DND-41 (cell line): ENCODE data around the gene EPS15.

Experiments
- ATAC-seq: fragments of 200-7000 bp; cut with Tn5 transposase; 3 replicates; pipeline ENCODE4 v1.9.1; 2021; ENCODE audit warnings: low read depth; ENCODE audit not compliant: insufficient read depth
- DNase-seq: peaks from one replicate; pipeline ENCODE4 v3.0.0-alpha.2; 2020
- H2AFZ ChIP-seq: 2 replicates; pipeline ENCODE4 v1.6.0; 2012; ENCODE audit warnings: low read depth, low read length
- H3K27ac ChIP-seq: 2 replicates; pipeline ENCODE4 v1.5.1; 2012; ENCODE audit warnings: low read length, inconsistent platforms
- H3K27me3 ChIP-seq: fragments of 200-600 bp; sonication (generic); 2 replicates; pipeline ENCODE4 v1.6.0; 2012; ENCODE audit warnings: low read length, mild to moderate bottlenecking, inconsistent platforms; ENCODE audit not compliant: insufficient read depth, poor library complexity
- H3K36me3 ChIP-seq: 2 replicates; pipeline ENCODE4 v1.5.1; 2012; ENCODE audit warnings: low read length, inconsistent platforms; ENCODE audit not compliant: insufficient read depth
- H3K4me1 ChIP-seq: 2 replicates; pipeline ENCODE4 v1.5.1; 2012; ENCODE audit warnings: mild to moderate bottlenecking, low read length; ENCODE audit not compliant: insufficient read depth
- H3K4me2 ChIP-seq: 2 replicates; pipeline ENCODE4 v1.6.0; 2012; ENCODE audit warnings: mild to moderate bottlenecking, moderate library complexity, low read length, inconsistent platforms; ENCODE audit not compliant: insufficient read depth
- H3K4me3 ChIP-seq, 2 experiments: fragments of 200-600 bp in 1 of 2; shearing (Covaris generic) in 1 of 2; 2 replicates each; pipeline ENCODE4 v1.5.1; 2012 to 2016; ENCODE audit warnings: inconsistent platforms in 2 of 2, low read length in 2 of 2, mild to moderate bottlenecking in 2 of 2, low read depth in 1 of 2, moderate library complexity in 1 of 2
- H3K79me2 ChIP-seq: 2 replicates; pipeline ENCODE4 v1.6.0; 2012; ENCODE audit warnings: low read length, inconsistent platforms; ENCODE audit not compliant: insufficient read depth
- H3K9ac ChIP-seq: 2 replicates; pipeline ENCODE4 v1.6.0; 2012; ENCODE audit warnings: low read depth, mild to moderate bottlenecking, inconsistent platforms, low read length, moderate library complexity
- H3K9me3 ChIP-seq: 2 replicates; pipeline ENCODE4 v1.5.1; 2012; ENCODE audit warnings: low read length, moderate library complexity, mild to moderate bottlenecking, inconsistent platforms; ENCODE audit not compliant: insufficient read depth, severe bottlenecking
- H4K20me1 ChIP-seq: 2 replicates; pipeline ENCODE4 v1.6.0; 2012; ENCODE audit warnings: low read length; ENCODE audit not compliant: insufficient read depth
- CTCF ChIP-seq: IDR thresholded peaks from 2 replicates; pipeline ENCODE4 v1.5.1; 2012; ENCODE audit warnings: borderline replicate concordance, low read length, moderate library complexity, mild to moderate bottlenecking; ENCODE audit not compliant: poor library complexity, severe bottlenecking; ENCODE audit errors: extremely low read depth
- EZH2 ChIP-seq: IDR thresholded peaks from 3 replicates; pipeline ENCODE4 v1.6.1; 2012; ENCODE audit warnings: borderline replicate concordance, low read depth, mild to moderate bottlenecking, moderate library complexity, low read length, inconsistent platforms; ENCODE audit not compliant: severe bottlenecking

The EPS15 gene

DNA sequence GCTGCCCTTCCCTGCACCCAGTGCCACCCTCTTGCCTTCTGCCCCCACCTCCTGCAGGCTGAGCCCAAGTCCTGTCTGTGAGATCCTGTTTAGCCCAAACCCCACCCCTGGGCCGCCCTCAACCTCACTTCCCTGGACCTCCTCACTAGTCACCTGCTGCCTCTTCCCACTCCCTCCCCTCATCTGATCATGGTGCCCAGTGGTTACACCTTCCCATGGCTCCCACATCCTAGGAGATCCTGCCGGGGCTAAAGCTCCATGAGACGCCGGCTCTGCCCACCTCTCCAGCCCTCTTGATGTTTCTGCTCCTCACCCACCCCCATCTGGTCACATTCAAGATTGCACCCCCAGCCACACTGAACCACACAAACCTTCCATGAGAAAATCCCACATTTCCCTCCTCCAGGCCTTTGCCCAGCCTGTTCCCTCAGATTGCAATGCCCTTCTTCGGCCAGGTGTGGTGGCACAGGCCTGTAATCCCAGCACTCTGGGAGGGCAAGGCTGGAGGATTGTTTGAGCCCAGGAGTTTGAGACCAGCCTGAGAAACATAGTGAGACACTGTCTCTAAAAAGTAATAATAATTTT, 205.7 kb downstream of the EPS15 start:
- Histone ChIP-seq H3K9ac (no peak overlapping the region), H3K4me1 (peaks cover 17% of the 10 kb centered on the region), H3K4me2 (no peak overlapping the region), H3K36me3 (no peaks in the 10 kb centered on the region), H3K9me3 (no peaks in the 10 kb centered on the region), H2AFZ (no peak overlapping the region), H4K20me1 (no peaks in the 10 kb centered on the region), H3K27ac (no peak overlapping the region), H3K79me2 (no peaks in the 10 kb centered on the region), H3K4me3 (no peak overlapping the region), H3K27me3 (no peaks in the 10 kb centered on the region)
- no peak for DNase-seq
- no peak for TF ChIP-seq EZH2
- peak; percentile 33 for TF ChIP-seq CTCF
- ATAC-seq = no peak

- Histone ChIP-seq H4K20me1 (no peaks in the 10 kb centered on the region), H3K9ac (no peak overlapping the region), H3K27me3 (no peaks in the 10 kb centered on the region), H3K36me3 (no peaks in the 10 kb centered on the region), H3K4me2 (no peak overlapping the region), H3K4me1 (peaks cover 17% of the 10 kb centered on the region), H3K27ac (no peak overlapping the region), H2AFZ (no peak overlapping the region), H3K9me3 (no peaks in the 10 kb centered on the region), H3K79me2 (no peaks in the 10 kb centered on the region), H3K4me3 (no peak overlapping the region)
- TF ChIP-seq EZH2 (no peak), CTCF (no peak)
- no peak for DNase-seq
- no peak for ATAC-seq
Measured at GRCh38 chr1:51312718-51313117, 206.3 kb downstream of the EPS15 start.

GRCh38 chr1:51311826-51312225, 207.2 kb downstream of the EPS15 start:
- ATAC-seq = no peak
- H3K79me2 ChIP-seq = no peaks in the 10 kb centered on the region
- no peak overlapping the region for H3K4me3 ChIP-seq
- TF ChIP-seq EZH2 (no peak), CTCF (no peak)
- DNase-seq = no peak
- H3K9ac ChIP-seq = no peak overlapping the region
- no peaks in the 10 kb centered on the region for H3K27me3 ChIP-seq
- H3K4me1 ChIP-seq = peaks cover 14% of the 10 kb centered on the region
- no peaks in the 10 kb centered on the region for H3K36me3 ChIP-seq
- H3K4me2 ChIP-seq = no peak overlapping the region
- no peaks in the 10 kb centered on the region for H3K9me3 ChIP-seq
- no peaks in the 10 kb centered on the region for H4K20me1 ChIP-seq
- no peak overlapping the region for H2AFZ ChIP-seq
- H3K27ac ChIP-seq = no peak overlapping the region
